ENCODE results near the gene IGFBP4.

DNA sequence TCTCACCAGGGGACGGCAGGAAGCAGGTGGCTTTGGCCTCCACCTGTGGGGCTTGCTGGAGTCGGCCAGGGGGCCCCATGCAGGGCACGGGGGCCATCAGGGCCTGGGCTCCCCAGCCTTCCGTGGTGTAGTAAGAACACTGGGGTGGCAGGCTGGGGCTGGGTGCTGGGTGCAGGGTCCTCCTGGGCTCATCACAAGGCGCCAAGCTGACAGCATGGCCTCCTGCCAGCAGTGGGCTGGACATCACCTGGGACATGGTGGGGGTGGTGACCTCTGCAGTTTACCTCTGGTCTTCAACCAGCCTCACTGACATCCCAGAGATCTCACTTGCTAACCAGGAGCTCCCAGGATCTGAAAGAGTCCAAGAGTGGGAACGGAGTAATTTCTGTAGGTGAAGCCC lies 52.9 kb downstream of the IGFBP4 start:
- TF ChIP-seq, protein P1, sequence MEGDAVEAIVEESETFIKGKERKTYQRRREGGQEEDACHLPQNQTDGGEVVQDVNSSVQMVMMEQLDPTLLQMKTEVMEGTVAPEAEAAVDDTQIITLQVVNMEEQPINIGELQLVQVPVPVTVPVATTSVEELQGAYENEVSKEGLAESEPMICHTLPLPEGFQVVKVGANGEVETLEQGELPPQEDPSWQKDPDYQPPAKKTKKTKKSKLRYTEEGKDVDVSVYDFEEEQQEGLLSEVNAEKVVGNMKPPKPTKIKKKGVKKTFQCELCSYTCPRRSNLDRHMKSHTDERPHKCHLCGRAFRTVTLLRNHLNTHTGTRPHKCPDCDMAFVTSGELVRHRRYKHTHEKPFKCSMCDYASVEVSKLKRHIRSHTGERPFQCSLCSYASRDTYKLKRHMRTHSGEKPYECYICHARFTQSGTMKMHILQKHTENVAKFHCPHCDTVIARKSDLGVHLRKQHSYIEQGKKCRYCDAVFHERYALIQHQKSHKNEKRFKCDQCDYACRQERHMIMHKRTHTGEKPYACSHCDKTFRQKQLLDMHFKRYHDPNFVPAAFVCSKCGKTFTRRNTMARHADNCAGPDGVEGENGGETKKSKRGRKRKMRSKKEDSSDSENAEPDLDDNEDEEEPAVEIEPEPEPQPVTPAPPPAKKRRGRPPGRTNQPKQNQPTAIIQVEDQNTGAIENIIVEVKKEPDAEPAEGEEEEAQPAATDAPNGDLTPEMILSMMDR (IDR thresholded peaks at IDR 0.05): no peak
- no peak for TF ChIP-seq EP300 (IDR thresholded peaks at IDR 0.05; ENCODE audit: low read depth)
